Spleen (tissue), 11 donors: Measurements from ENCODE around the gene GOLGA3. TPM values are rescaled to one million over a fixed set of nuclear protein-coding genes. Genes with fewer than 3 reads are reported as not detected.
A peak's percentile ranks its signal among the peaks of the same experiment; 100 is the strongest.

Experiments used
- DNase-seq: peaks from one replicate; pipeline ENCODE4 v3.0.0-alpha.2; 2020
- H3K27ac ChIP-seq, 8 donors: fragments of 200-600 bp; sonication (generic) in 7 of 8; 1 replicate in 4 of 8; 2 replicates in 4 of 8; pipeline versions ENCODE4 v1.5.0 to v1.8.0; 2016 to 2021; ENCODE audit warnings: inconsistent platforms in 4 of 8, mild to moderate bottlenecking in 4 of 8, moderate library complexity in 1 of 8
- H3K27me3 ChIP-seq, 7 donors: fragments of 200-600 bp; sonication (generic) in 6 of 7; replicated peaks in 1 of 7; 1 replicate in 4 of 7; 2 replicates in 3 of 7; pipeline versions ENCODE4 v1.5.0 to v1.8.0; 2016 to 2021; ENCODE audit warnings: inconsistent platforms in 3 of 7, mild to moderate bottlenecking in 1 of 7
- H3K36me3 ChIP-seq, 6 donors: fragments of 200-600 bp; sonication (generic) in 5 of 6; 1 replicate in 4 of 6; 2 replicates in 2 of 6; pipeline versions ENCODE4 v1.5.0 to v1.8.0; 2016 to 2021; ENCODE audit warnings: inconsistent platforms in 2 of 6
- H3K4me1 ChIP-seq, 6 donors: fragments of 200-600 bp; sonication (generic) in 5 of 6; 1 replicate in 3 of 6; 2 replicates in 3 of 6; pipeline versions ENCODE4 v1.5.0 to v1.8.0; 2016 to 2021; ENCODE audit warnings: inconsistent platforms in 3 of 6
- H3K4me3 ChIP-seq, 8 donors: fragments of 200-600 bp; sonication (generic) in 7 of 8; 1 replicate in 4 of 8; 2 replicates in 4 of 8; pipeline versions ENCODE4 v1.5.0 to v1.8.0; 2016 to 2021; ENCODE audit warnings: inconsistent platforms in 4 of 8, mild to moderate bottlenecking in 4 of 8, moderate library complexity in 2 of 8
- H3K9me3 ChIP-seq, 8 donors: fragments of 200-600 bp; sonication (generic) in 7 of 8; 1 replicate in 4 of 8; 2 replicates in 4 of 8; pipeline versions ENCODE4 v1.5.0 to v1.8.0; 2016 to 2021; ENCODE audit warnings: inconsistent platforms in 4 of 8
- CTCF ChIP-seq, 11 experiments: fragments of 200-600 bp in 7 of 11; fragments of 450-650 bp in 4 of 11; sonication (generic) in 4 of 11; IDR thresholded peaks in 8 of 11; conservative IDR thresholded peaks in 3 of 11; 1 replicate in 7 of 11; 2 replicates in 4 of 11; pipeline versions ENCODE4 v1.4.0 to v1.8.0; 2016 to 2021; ENCODE audit warnings: antibody characterized with exemption in 11 of 11, inconsistent platforms in 4 of 11, mild to moderate bottlenecking in 1 of 11
- POLR2A ChIP-seq, 3 donors: fragments of 450-650 bp; IDR thresholded peaks; one replicate each; pipeline ENCODE4 v1.5.1; 2017; ENCODE audit warnings: antibody characterized with exemption in 3 of 3, mild to moderate bottlenecking in 1 of 3
- POLR2AphosphoS5 ChIP-seq, 3 donors: sonication (generic); formaldehyde crosslinking; IDR thresholded peaks; one replicate each; pipeline ENCODE4 v1.5.1; 2017; ENCODE audit warnings: antibody characterized with exemption in 3 of 3
- WGBS, 5 donors: extraction: QIAGEN DNeasy Blood & Tissue Kit in 3 of 5; methylation state at CpG; one replicate each; pipeline versions ENCODE4 v1.1.5 to v1.1.7; 2013 to 2018; 5-methylcytosine and 5-hydroxymethylcytosine counted together
- intact Hi-C: fragments of 100-400 bp; cut with DNase I; formaldehyde crosslinking; loops from one replicate; pipeline ENCODE4 v1.15.0; 2023; ENCODE audit warnings: low total_unique reads
- polyA plus RNA-seq, 3 donors: library from polyadenylated mRNA; stranded (reverse); fragments of 200-250 nt; gene quantifications; one replicate each; pipeline ENCODE4 v1.2.1, GENCODE V29; 2013
- total RNA-seq, 7 donors: library from RNA; depleted of rRNA in 3 of 7; stranded (reverse); fragments of >200 nt in 3 of 7; fragmentation: NEBNext Ultra II Directional in 4 of 7; extraction: Animal tissue kit (Norgen Biotek cat#: 25700) in 4 of 7; gene quantifications; one replicate each; pipeline versions ENCODE4 v1.1.0 to v1.2.1, GENCODE V29; 2016 to 2021
- donor health status: healthy with polysubstance abuse.
- donor health status: DM: no; HTN: no; CAD: no; lungs with moderate emphysema.
- donor health status: DM: no; HTN: no; CAD: no.
- donor health status: Bipolar disorder and iron deficiency.
- donor health status: healthy.
- donor health status: DM: no; HTN: no; CAD: no.
- donor health status: DM: yes; HTN: yes; CAD: no.

Gene GOLGA3
- total and polyA plus RNA-seq, 10 donors: 6.8 to 80.9 (median 52.0) TPM

GRCh38 chr12:132825861-132826260, 2.8 kb downstream of the GOLGA3 start:
- DNase-seq: no peak

GRCh38 chr12:132825089-132825488, 3.6 kb downstream of the GOLGA3 start:
- intact Hi-C loops: loop anchor here (10.0 kb wide), 1 partner anchor 60 kb away; the partner anchor contains the start of gene CHFR
- H3K4me3 ChIP-seq: no peak overlapping the region
- H3K36me3 ChIP-seq: peaks cover 0 to 74% (median 34%) of the 10 kb centered on the region in 6 donors
- no peaks in the 10 kb centered on the region for H3K27me3 ChIP-seq
- no peaks in the 10 kb centered on the region for H3K9me3 ChIP-seq
- H3K4me1 ChIP-seq: peaks cover 17 to 63% (median 34%) of the 10 kb centered on the region in 6 donors
- no peak for TF ChIP-seq POLR2A (IDR thresholded peaks at IDR 0.05)
- TF ChIP-seq POLR2AphosphoS5 (IDR thresholded peaks at IDR 0.05): peak in 1 of 3 donors; percentile 28
- no peak overlapping the region for H3K27ac ChIP-seq
- DNase-seq: no peak
- WGBS, 5 donors: 93 to 96% (median 95%) methylated on average over 18 of the region's 18 CpGs

More at GRCh38 chr12:132825861-132826260, 2.8 kb downstream of the GOLGA3 start:
- intact Hi-C loops: loop anchor here (10.0 kb wide), 1 partner anchor 59 kb away; the partner anchor contains the start of gene CHFR
- Histone ChIP-seq H3K27me3 (no peaks in the 10 kb centered on the region), H3K36me3 (peaks cover 0 to 66% (median 30%) of the 10 kb centered on the region in 6 donors), H3K4me3 (no peak overlapping the region), H3K27ac (no peak overlapping the region), H3K4me1 (peaks cover 17 to 56% (median 31%) of the 10 kb centered on the region in 6 donors), H3K9me3 (no peaks in the 10 kb centered on the region)
- TF ChIP-seq POLR2AphosphoS5 (IDR thresholded peaks at IDR 0.05): no peak
- TF ChIP-seq POLR2A (IDR thresholded peaks at IDR 0.05): no peak
- no peak for TF ChIP-seq CTCF (IDR thresholded peaks at IDR 0.05 in 8 of 11, conservative IDR thresholded peaks at IDR 0.05 in 3 of 11)
- WGBS, 5 donors: 92 to 100% (median 94%) methylated on average over 10 to 16 of the region's 16 CpGs

- intact Hi-C loops: loop anchor here (10.0 kb wide), 1 partner anchor 61 kb away; the partner anchor contains the start of gene CHFR
- TF ChIP-seq POLR2A (IDR thresholded peaks at IDR 0.05) (no peak), POLR2AphosphoS5 (IDR thresholded peaks at IDR 0.05) (no peak), CTCF (IDR thresholded peaks at IDR 0.05 in 8 of 11, conservative IDR thresholded peaks at IDR 0.05 in 3 of 11) (no peak)
Measured at GRCh38 chr12:132824053-132824452, 4.6 kb downstream of the GOLGA3 start.

GRCh38 chr12:132818562-132818961, 10.1 kb downstream of the GOLGA3 start:
- H3K4me1 ChIP-seq: peaks cover 0 to 26% (median 8%) of the 10 kb centered on the region in 6 donors
- H3K4me3 ChIP-seq: no peak overlapping the region
- TF ChIP-seq CTCF (IDR thresholded peaks at IDR 0.05 in 8 of 11, conservative IDR thresholded peaks at IDR 0.05 in 3 of 11) (no peak), POLR2A (IDR thresholded peaks at IDR 0.05) (no peak), POLR2AphosphoS5 (IDR thresholded peaks at IDR 0.05) (no peak)
- H3K9me3 ChIP-seq: no peaks in the 10 kb centered on the region
- DNase-seq: no peak
- no peaks in the 10 kb centered on the region for H3K27me3 ChIP-seq
- 86 to 94% (median 89%) methylated on average over 8 of the region's 8 CpGs for WGBS, 5 donors
- intact Hi-C loops: no loop called here
- peaks cover 5 to 91% (median 70%) of the 10 kb centered on the region in 6 donors for H3K36me3 ChIP-seq
- H3K27ac ChIP-seq: peak overlapping the region in 1 of 8 donors; percentile 71

More at GRCh38 chr12:132824053-132824452, 4.6 kb downstream of the GOLGA3 start:
- Histone ChIP-seq H3K36me3 (peaks cover 0 to 84% (median 45%) of the 10 kb centered on the region in 6 donors), H3K27me3 (no peaks in the 10 kb centered on the region), H3K9me3 (no peaks in the 10 kb centered on the region), H3K4me3 (no peak overlapping the region), H3K27ac (no peak overlapping the region), H3K4me1 (peaks cover 14 to 65% (median 32%) of the 10 kb centered on the region in 6 donors)
- DNase-seq: no peak
- 77 to 87% (median 83%) methylated on average over 7 of the region's 7 CpGs for WGBS, 5 donors
